GM12872 (cell line): ENCODE results near the gene SS18.

Experiments
- TF ChIP-seq, protein P1 (sequence below): IDR thresholded peaks from 3 replicates; pipeline ENCODE4 v1.5.1; 2011; ENCODE audit warnings: low read depth, mild to moderate bottlenecking, low read length, moderate library complexity; ENCODE audit not compliant: insufficient read depth

Gene SS18

DNA sequence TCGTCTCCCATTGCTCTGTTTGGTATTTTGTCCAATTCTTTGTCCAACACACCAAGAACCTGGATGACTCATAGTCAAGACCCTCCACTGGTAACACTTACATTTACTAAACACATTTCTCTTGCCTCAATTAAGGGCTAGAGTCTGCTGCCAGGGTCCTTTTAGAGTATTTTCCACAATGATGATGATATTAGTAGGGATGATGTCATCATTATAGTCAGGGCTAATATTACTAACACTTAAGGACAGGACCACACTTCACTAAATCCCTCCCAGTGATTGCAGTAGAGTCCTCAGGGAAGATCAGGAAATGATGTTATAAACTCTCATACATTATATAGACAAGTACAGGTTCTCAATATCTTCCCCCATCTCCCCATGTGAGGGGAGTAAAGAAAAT is 13.6 kb upstream of the SS18 start:
- TF ChIP-seq, protein P1, sequence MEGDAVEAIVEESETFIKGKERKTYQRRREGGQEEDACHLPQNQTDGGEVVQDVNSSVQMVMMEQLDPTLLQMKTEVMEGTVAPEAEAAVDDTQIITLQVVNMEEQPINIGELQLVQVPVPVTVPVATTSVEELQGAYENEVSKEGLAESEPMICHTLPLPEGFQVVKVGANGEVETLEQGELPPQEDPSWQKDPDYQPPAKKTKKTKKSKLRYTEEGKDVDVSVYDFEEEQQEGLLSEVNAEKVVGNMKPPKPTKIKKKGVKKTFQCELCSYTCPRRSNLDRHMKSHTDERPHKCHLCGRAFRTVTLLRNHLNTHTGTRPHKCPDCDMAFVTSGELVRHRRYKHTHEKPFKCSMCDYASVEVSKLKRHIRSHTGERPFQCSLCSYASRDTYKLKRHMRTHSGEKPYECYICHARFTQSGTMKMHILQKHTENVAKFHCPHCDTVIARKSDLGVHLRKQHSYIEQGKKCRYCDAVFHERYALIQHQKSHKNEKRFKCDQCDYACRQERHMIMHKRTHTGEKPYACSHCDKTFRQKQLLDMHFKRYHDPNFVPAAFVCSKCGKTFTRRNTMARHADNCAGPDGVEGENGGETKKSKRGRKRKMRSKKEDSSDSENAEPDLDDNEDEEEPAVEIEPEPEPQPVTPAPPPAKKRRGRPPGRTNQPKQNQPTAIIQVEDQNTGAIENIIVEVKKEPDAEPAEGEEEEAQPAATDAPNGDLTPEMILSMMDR, result no peak

DNA sequence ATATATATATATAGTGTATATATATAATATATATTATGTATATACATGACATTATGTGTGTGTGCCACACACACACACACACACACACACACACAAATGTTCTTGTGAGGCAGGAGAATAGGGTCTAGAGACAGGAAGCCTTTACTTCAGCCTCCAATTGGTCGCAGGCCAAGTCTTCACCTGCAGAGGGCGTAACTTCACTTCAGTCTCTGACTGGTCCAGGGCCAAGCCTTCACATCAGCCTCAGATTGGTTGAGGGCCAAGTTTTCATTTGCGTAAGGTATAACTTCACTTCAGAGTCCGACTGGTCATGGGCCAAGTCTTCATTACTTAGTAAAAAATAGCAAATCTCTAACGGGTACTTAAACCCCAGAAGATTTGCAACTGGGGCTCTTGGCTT is 13.2 kb upstream of the SS18 start:
- TF ChIP-seq, protein P1, result peak; percentile 52

DNA sequence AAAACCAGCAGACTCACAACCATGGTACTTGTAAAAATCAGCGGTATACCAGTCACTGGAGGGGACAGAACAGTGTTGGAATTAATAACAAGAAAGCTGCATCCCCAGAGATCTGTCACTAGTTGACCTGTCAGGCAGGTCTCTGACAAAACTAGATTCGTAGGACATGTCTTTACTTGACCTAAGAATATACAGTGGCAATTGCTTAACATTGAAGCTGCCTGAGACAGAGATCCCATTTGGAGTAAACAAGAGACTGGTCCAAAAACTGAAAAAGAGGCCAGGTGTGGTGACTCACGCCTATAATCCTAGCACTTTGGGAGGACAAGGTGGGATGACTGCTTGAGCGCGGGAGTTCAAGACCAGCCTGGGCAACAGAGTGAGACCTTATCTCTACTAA is 7.2 kb upstream of the SS18 start:
- TF ChIP-seq, protein P1, result no peak

DNA sequence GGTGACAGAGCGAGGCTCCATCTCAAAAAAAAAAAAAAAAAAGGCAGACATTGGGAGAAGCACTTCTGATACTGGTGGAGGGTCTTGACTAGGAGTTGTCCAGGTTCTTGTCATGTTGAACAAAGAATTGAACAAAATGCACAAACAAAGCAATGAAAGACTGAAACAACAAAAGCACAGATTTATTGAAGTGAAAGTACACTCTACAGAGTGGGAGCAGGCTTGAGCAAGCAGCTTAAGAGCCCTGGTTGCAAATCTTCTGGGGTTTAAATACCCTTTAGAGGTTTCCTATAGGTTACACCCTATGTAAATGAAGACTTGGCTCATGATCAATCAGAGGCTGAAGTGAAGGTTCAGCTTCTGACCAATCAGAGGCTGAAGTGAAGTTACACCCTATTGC is 6.4 kb upstream of the SS18 start:
- TF ChIP-seq, protein P1, result no peak

DNA sequence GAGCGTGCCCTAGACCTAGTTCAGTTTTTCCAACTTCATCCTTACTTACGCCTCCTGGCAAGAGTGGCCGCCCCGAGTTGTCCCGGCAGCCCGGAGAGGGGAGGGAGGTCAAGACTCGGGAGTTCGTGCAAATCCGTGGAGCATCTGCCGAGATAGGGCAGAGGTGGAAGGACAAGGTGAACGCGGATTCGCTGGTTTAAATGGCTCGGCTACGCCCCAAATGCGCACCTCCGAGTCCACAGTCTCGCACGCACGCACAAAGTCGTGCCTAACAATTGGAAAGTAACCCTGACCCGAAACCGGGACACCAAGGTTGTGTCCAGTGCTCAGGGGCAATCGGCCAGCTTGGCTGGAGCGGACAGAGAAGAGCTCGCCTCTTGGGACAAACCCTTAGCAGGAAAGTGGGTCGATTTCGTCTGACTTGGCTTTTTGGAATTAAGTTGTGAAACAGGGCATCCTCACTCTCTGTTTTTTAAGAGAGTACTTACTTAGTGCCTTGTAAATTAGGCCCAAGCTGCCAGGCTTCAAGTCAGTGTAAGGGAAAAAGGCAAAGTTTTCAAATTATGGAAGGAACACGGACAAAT is 726 bp upstream of the SS18 start:
- TF ChIP-seq, protein P1, result no peak

DNA sequence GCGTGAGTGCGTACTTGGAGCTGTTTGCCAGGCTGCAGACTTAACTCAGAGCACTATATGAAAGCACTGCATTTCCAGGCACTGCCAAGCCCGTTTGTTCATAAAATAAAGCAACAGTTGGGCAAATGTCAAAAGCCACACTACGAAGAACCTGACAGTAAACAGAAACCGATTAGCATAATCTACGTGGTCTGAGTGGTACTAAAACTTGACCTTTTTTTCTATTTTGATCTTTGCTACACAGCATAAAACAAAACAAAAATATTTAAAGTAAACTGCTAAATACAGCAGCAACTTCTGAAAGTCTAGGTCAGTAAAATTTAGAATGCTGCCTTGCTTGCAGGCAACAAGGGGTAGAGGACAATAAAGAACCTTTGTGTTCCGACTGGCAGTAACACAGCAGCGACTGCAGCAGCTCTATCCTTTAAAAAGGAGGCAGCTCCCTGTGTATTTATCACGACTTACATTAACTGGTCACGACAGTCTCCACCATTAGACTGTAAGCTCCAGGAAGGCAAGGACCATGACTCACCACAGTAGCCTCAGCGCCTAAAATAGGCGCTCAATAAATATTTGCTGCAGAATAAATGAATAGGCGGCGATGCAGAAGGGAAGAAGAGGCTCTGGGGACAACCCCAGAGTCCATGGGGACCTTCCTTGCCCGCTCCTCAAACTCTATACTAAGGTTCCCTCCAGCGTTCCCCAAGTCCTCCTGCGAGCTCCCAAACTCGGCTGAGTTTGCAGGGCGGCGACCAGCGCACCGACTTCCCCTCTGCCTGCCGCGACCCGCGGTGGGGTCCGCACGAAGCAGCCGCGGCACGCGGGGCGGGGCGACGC is 902 bp downstream of the SS18 start:
- TF ChIP-seq, protein P1, result no peak

DNA sequence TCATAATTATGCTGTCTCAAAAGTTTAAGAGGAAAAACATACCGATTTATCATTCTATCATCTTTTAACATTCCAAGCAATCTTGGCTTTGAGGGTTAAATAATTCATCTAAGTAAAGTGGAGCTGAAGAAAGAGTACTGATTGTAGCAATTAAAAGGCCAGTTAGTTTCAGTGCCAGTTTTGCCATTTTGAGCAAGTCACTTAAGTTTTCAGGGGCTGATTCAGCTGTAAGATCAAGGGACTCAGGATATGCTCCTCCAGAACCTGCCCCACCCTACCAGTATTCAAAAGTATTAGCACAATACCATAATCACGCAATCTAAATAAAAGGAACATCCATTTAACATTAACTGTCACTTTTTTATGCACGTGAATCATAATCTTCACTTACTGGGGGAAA is 1.9 kb downstream of the SS18 start:
- TF ChIP-seq, protein P1, result no peak
